Inflammatory macrophage treated with lipopolysaccharide for 4 hours (primary cell): ENCODE measurements around the gene FN3KRP.

Experiments
- DNase-seq: peaks from one replicate; pipeline ENCODE4 v3.0.0-alpha.2; 2020

The FN3KRP gene

GRCh38 chr17:82687871-82688270, 28.6 kb upstream of the FN3KRP start:
- DNase-seq: no peak

- no peak for DNase-seq
Measured at GRCh38 chr17:82689077-82689476, 27.4 kb upstream of the FN3KRP start.

GRCh38 chr17:82690786-82691489, 25.6 kb upstream of the FN3KRP start:
- DNase-seq: no peak

GRCh38 chr17:82691714-82692113, 24.8 kb upstream of the FN3KRP start:
- DNase-seq: no peak

- DNase-seq: no peak
Measured at GRCh38 chr17:82692268-82692667, 24.2 kb upstream of the FN3KRP start.

GRCh38 chr17:82693168-82693867, 23.2 kb upstream of the FN3KRP start:
- DNase-seq: no peak

GRCh38 chr17:82694647-82695046, 21.9 kb upstream of the FN3KRP start:
- DNase-seq: no peak

- DNase-seq: no peak
Measured at GRCh38 chr17:82696259-82696658, 20.2 kb upstream of the FN3KRP start.

- no peak for DNase-seq
Measured at GRCh38 chr17:82696916-82697807, 19.3 kb upstream of the FN3KRP start.

- DNase-seq: no peak
Measured at GRCh38 chr17:82697808-82698064, 18.8 kb upstream of the FN3KRP start.

- peak; percentile 99 for DNase-seq
Measured at GRCh38 chr17:82698065-82698973, 18.2 kb upstream of the FN3KRP start, which contains the start of gene RAB40B. TSS of gene RAB40B (minus strand) at chr17:82698698. CDS start at chr17:82698596, 102 bp downstream.

- DNase-seq: no peak
Measured at GRCh38 chr17:82698974-82699442, 17.5 kb upstream of the FN3KRP start.

GRCh38 chr17:82699551-82699950, 17.0 kb upstream of the FN3KRP start:
- no peak for DNase-seq

- no peak for DNase-seq
Measured at GRCh38 chr17:82702231-82702927, 14.1 kb upstream of the FN3KRP start.

GRCh38 chr17:82703036-82703745, 13.3 kb upstream of the FN3KRP start:
- DNase-seq: no peak

- DNase-seq: no peak
Measured at GRCh38 chr17:82703935-82704865, 12.3 kb upstream of the FN3KRP start.

- DNase-seq: no peak
Measured at GRCh38 chr17:82704886-82705285, 11.6 kb upstream of the FN3KRP start.

GRCh38 chr17:82705756-82706155, 10.8 kb upstream of the FN3KRP start:
- DNase-seq: no peak

- DNase-seq: no peak
Measured at GRCh38 chr17:82709024-82709675, 7.4 kb upstream of the FN3KRP start.
